Astrocyte (in vitro differentiated cells and primary cell): ENCODE data around the gene ORAI1.

Experiments
- CTCF ChIP-seq: IDR thresholded peaks from 2 replicates; pipeline ENCODE4 v1.5.1; 2011; ENCODE audit warnings: low read depth, mild to moderate bottlenecking, inconsistent platforms, low read length, moderate library complexity; ENCODE audit not compliant: insufficient read depth
- EZH2 ChIP-seq: IDR thresholded peaks from 2 replicates; pipeline ENCODE4 v1.6.1; 2012; ENCODE audit warnings: mild to moderate bottlenecking, low read length, inconsistent platforms; ENCODE audit not compliant: insufficient read depth

GRCh38 chr12:121611306-121611705 is 15.0 kb upstream of the ORAI1 start:
- no peak for TF ChIP-seq CTCF
- TF ChIP-seq EZH2 = no peak
